HepG2 (cell line): ENCODE results near the gene HCFC1R1. TPM values are rescaled to one million over a fixed set of nuclear protein-coding genes. Genes with fewer than 3 reads are reported as not detected.

ENCODE experiments used
- AGO2 ChIP-seq: fragments of 200-400 bp; formaldehyde crosslinking; optimal IDR thresholded peaks from 2 replicates; pipeline ENCODE3; 2017; ENCODE audit warnings: mild to moderate bottlenecking, low read depth, low read length, moderate library complexity
- ARID5B ChIP-seq: IDR thresholded peaks from 2 replicates; pipeline ENCODE4 v1.4.0; 2020; ENCODE audit warnings: mild to moderate bottlenecking, missing genetic modification reagents
- DZIP1 ChIP-seq: sonication (generic); formaldehyde crosslinking; IDR thresholded peaks from 2 replicates; pipeline ENCODE4 v1.5.0; 2020; ENCODE audit warnings: mild to moderate bottlenecking, missing genetic modification reagents
- FOXC1 ChIP-seq: sonication (generic); formaldehyde crosslinking; IDR thresholded peaks from 2 replicates; pipeline ENCODE4 v1.8.0; 2022; ENCODE audit warnings: mild to moderate bottlenecking, missing genetic modification reagents, borderline replicate concordance
- HDAC6 ChIP-seq: fragments of 200-600 bp; sonication (generic); IDR thresholded peaks from 2 replicates; pipeline ENCODE4 v1.7.0; 2017; ENCODE audit warnings: mild to moderate bottlenecking, antibody characterized with exemption, low read length, low read depth
- SNAPC2 ChIP-seq: sonication (generic); formaldehyde crosslinking; IDR thresholded peaks from 2 replicates; pipeline ENCODE4 v1.8.1; 2022; ENCODE audit warnings: mild to moderate bottlenecking, missing genetic modification reagents
- TBX2 ChIP-seq: sonication (generic); formaldehyde crosslinking; IDR thresholded peaks from 2 replicates; pipeline ENCODE4 v1.5.0; 2020; ENCODE audit warnings: missing genetic modification reagents, mild to moderate bottlenecking, borderline replicate concordance
- TMF1 ChIP-seq: sonication (generic); formaldehyde crosslinking; IDR thresholded peaks from 2 replicates; pipeline ENCODE4 v1.8.1; 2022; ENCODE audit warnings: low read depth, missing genetic modification reagents
- ZNF124 ChIP-seq: sonication (generic); formaldehyde crosslinking; IDR thresholded peaks from 2 replicates; pipeline ENCODE4 v1.4.0; 2020; ENCODE audit warnings: missing genetic modification reagents
- ZNF136 ChIP-seq: sonication (generic); formaldehyde crosslinking; IDR thresholded peaks from 2 replicates; pipeline ENCODE4 v1.8.1; 2022; ENCODE audit warnings: low read depth, mild to moderate bottlenecking, moderate library complexity, missing genetic modification reagents
- ZNF263 ChIP-seq: sonication (generic); formaldehyde crosslinking; IDR thresholded peaks from 2 replicates; pipeline ENCODE4 v1.4.0; 2020; ENCODE audit warnings: missing genetic modification reagents
- ZNF431 ChIP-seq: sonication (generic); formaldehyde crosslinking; IDR thresholded peaks from 2 replicates; pipeline ENCODE4 v1.9.0; 2022; ENCODE audit warnings: missing genetic modification reagents, low read depth, mild to moderate bottlenecking, borderline replicate concordance
- ZNF580 ChIP-seq: IDR thresholded peaks from 2 replicates; pipeline ENCODE4 v1.6.1; 2016; ENCODE audit warnings: low read depth, borderline replicate concordance
- ZNF777 ChIP-seq: sonication (generic); formaldehyde crosslinking; IDR thresholded peaks from 2 replicates; pipeline ENCODE4 v1.4.0; 2020; ENCODE audit warnings: missing genetic modification reagents
- polyA plus RNA-seq, 8 experiments: library from polyadenylated mRNA; depleted of rRNA in 3 of 8; stranded (reverse) in 7 of 8; unstranded in 1 of 8; fragments of >200 nt; fragmentation: Illumina TruSeq in 4 of 8; extraction: Trizol in 4 of 8; gene quantifications; 2 replicates each; pipeline versions ENCODE4 v1.2.1 to v1.2.3, GENCODE V29; 2011 to 2016; ENCODE audit warnings: low read depth in 4 of 8, missing spikeins in 1 of 8, mixed read lengths in 1 of 8; ENCODE audit not compliant: insufficient read depth in 1 of 8
- total RNA-seq, 5 experiments: library from RNA; depleted of rRNA; stranded (reverse); fragments of >200 nt; fragmentation: Illumina TruSeq; extraction: Trizol; gene quantifications; 2 replicates each; pipeline ENCODE4 v1.2.3, GENCODE V29; 2016; ENCODE audit warnings: low read depth in 1 of 5

Gene HCFC1R1
- total and polyA plus RNA-seq, 2 of the 13 experiments (the other 11 are each of a cell fraction or from before 2014, with no cell fraction given), result 13.8 to 16.1 TPM

GRCh38 chr16:2979669-2980226 lies 44.0 kb downstream of the HCFC1R1 start (continued):
- TF ChIP-seq FOXC1 (no peak), HDAC6 (no peak), ZNF777 (CRISPR knock-in tag) (0 out of 2 replicates have a peak, but pooled peaks have one; percentile 3), ZNF136 (CRISPR knock-in tag) (no peak), ZNF263 (CRISPR knock-in tag) (0 out of 2 replicates have a peak, but pooled peaks have one; percentile 1), DZIP1 (0 out of 2 replicates have a peak, but pooled peaks have one; percentile 32), AGO2 (peak; percentile 29), ZNF431 (CRISPR knock-in tag) (no peak), ARID5B (CRISPR knock-in tag) (no peak), TBX2 (no peak), ZNF124 (CRISPR knock-in tag) (no peak), SNAPC2 (CRISPR knock-in tag) (no peak), ZNF580 (CRISPR knock-in tag) (no peak), TMF1 (CRISPR knock-in tag) (0 out of 2 replicates have a peak, but pooled peaks have one; percentile 13)
